Fibroblast of mammary gland (primary cell): ENCODE data around the gene AP3M1.
A peak's percentile ranks its signal among the peaks of the same experiment; 100 is the strongest.

Experiments used
- DNase-seq: peaks from one replicate; pipeline ENCODE4 v3.0.0-alpha.2; 2010; ENCODE audit warnings: low read depth
- H3K4me3 ChIP-seq: 2 replicates; pipeline ENCODE4 v1.5.1; 2011; ENCODE audit warnings: low read depth, mild to moderate bottlenecking, low read length, moderate library complexity; ENCODE audit not compliant: control insufficient read depth
- CTCF ChIP-seq: conservative IDR thresholded peaks from 2 replicates; pipeline ENCODE4 v1.5.1; 2011; ENCODE audit warnings: low read depth, low read length, inconsistent platforms; ENCODE audit not compliant: control insufficient read depth, insufficient read depth

Gene AP3M1

GRCh38 chr10:74114041-74114448 is 36.6 kb downstream of the AP3M1 start:
- DNase-seq = peak; percentile 37
- no peak overlapping the region for H3K4me3 ChIP-seq
- TF ChIP-seq CTCF = no peak

- TF ChIP-seq CTCF = no peak
- peak; percentile 25 for DNase-seq
- no peak overlapping the region for H3K4me3 ChIP-seq
Measured at GRCh38 chr10:74113546-74113945, 37.1 kb downstream of the AP3M1 start.

GRCh38 chr10:74111799-74112198 is 38.8 kb downstream of the AP3M1 start:
- no peak for TF ChIP-seq CTCF
- H3K4me3 ChIP-seq = no peak overlapping the region
- no peak for DNase-seq

GRCh38 chr10:74110120-74110519 is 40.5 kb downstream of the AP3M1 start:
- no peak overlapping the region for H3K4me3 ChIP-seq
- no peak for TF ChIP-seq CTCF
- no peak for DNase-seq

GRCh38 chr10:74109452-74109851 is 41.2 kb downstream of the AP3M1 start:
- DNase-seq = no peak
- no peak overlapping the region for H3K4me3 ChIP-seq
- no peak for TF ChIP-seq CTCF

GRCh38 chr10:74107391-74107790 is 43.2 kb downstream of the AP3M1 start:
- TF ChIP-seq CTCF = no peak
- no peak for DNase-seq
- no peak overlapping the region for H3K4me3 ChIP-seq

GRCh38 chr10:74104996-74105395 is 45.6 kb downstream of the AP3M1 start:
- H3K4me3 ChIP-seq = no peak overlapping the region
- TF ChIP-seq CTCF = no peak
- no peak for DNase-seq
